ENCODE results near the gene CCT6B. TPM values are rescaled to one million over a fixed set of nuclear protein-coding genes. Genes with fewer than 3 reads are reported as not detected.

The CCT6B gene
- total and polyA plus RNA-seq, 9 of the 15 experiments (the other 6 are each of a cell fraction or from before 2014, with no cell fraction given), result 0.25 to 0.91 (median 0.58) TPM

- TF ChIP-seq TSC22D4 (tag; IDR thresholded peaks at IDR 0.05) (no peak), MTA3 (IDR thresholded peaks at IDR 0.05; ENCODE audit: borderline replicate concordance) (no peak), ZNF766 (CRISPR knock-in tag; conservative IDR thresholded peaks at IDR 0.05) (peak; percentile 80), ZNF77 (CRISPR knock-in tag; IDR thresholded peaks at IDR 0.05) (no peak), ZBED1 (IDR thresholded peaks at IDR 0.05) (peak; percentile 86; the same call in 1 of the 2 replicates), ETS1 (conservative IDR thresholded peaks at IDR 0.05; ENCODE audit: control insufficient read depth, low read depth, low read length) (no peak), HMGN3 (IDR thresholded peaks at IDR 0.05; ENCODE audit: borderline replicate concordance, extremely low read depth, insufficient read length, low read depth, low read length) (peak; percentile 75), HOMEZ (CRISPR knock-in tag; IDR thresholded peaks at IDR 0.05) (no peak), ZKSCAN8 (CRISPR knock-in tag; IDR thresholded peaks at IDR 0.05) (no peak; the same call in 1 of the 2 replicates), ESRRA (IDR thresholded peaks at IDR 0.05; ENCODE audit: borderline replicate concordance, low read depth) (peak; percentile 92; the same call in 1 of the 2 replicates), NFIC (IDR thresholded peaks at IDR 0.05) (peak; percentile 79), TARDBP (IDR thresholded peaks at IDR 0.05) (no peak; the same call in 1 of the 2 replicates), OTX1 (CRISPR knock-in tag; IDR thresholded peaks at IDR 0.05) (no peak), CXXC5 (CRISPR knock-in tag; IDR thresholded peaks at IDR 0.05) (peak; percentile 78), ZNF655 (CRISPR knock-in tag; IDR thresholded peaks at IDR 0.05) (no peak), USF1 (CRISPR knock-in tag; IDR thresholded peaks at IDR 0.05) (no peak), KHSRP (IDR thresholded peaks at IDR 0.05) (peak; percentile 26; the same call in 1 of the 2 replicates), NR4A1 (CRISPR knock-in tag; IDR thresholded peaks at IDR 0.05) (no peak), NR4A1 (tag; IDR thresholded peaks at IDR 0.05) (peak; percentile 74; the same call in 1 of the 2 replicates), ARID1B (IDR thresholded peaks at IDR 0.05) (peak; percentile 95)
- TF ChIP-seq, protein P1, sequence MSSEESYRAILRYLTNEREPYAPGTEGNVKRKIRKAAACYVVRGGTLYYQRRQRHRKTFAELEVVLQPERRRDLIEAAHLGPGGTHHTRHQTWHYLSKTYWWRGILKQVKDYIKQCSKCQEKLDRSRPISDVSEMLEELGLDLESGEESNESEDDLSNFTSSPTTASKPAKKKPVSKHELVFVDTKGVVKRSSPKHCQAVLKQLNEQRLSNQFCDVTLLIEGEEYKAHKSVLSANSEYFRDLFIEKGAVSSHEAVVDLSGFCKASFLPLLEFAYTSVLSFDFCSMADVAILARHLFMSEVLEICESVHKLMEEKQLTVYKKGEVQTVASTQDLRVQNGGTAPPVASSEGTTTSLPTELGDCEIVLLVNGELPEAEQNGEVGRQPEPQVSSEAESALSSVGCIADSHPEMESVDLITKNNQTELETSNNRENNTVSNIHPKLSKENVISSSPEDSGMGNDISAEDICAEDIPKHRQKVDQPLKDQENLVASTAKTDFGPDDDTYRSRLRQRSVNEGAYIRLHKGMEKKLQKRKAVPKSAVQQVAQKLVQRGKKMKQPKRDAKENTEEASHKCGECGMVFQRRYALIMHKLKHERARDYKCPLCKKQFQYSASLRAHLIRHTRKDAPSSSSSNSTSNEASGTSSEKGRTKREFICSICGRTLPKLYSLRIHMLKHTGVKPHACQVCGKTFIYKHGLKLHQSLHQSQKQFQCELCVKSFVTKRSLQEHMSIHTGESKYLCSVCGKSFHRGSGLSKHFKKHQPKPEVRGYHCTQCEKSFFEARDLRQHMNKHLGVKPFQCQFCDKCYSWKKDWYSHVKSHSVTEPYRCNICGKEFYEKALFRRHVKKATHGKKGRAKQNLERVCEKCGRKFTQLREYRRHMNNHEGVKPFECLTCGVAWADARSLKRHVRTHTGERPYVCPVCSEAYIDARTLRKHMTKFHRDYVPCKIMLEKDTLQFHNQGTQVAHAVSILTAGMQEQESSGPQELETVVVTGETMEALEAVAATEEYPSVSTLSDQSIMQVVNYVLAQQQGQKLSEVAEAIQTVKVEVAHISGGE (CRISPR knock-in tag; IDR thresholded peaks at IDR 0.05), result peak in 1 of 3 experiments; percentile 64; a peak in 1 of 6 replicates
Observed at GRCh38 chr17:34885076-34885475, 76.2 kb downstream of the CCT6B start (continued).
